Measurements from ENCODE around the gene KNDC1.

KNDC1 gene

GRCh38 chr10:133191651-133192050, 31.6 kb downstream of the KNDC1 start:
- no peak overlapping the region for H3K4ac ChIP-seq (ENCODE audit: low read length)
- H3K23ac ChIP-seq (ENCODE audit: low read depth, low read length, poor library complexity) = no peak overlapping the region
- H3K18ac ChIP-seq (ENCODE audit: low read length) = no peak overlapping the region
- no peak overlapping the region for H3K14ac ChIP-seq (ENCODE audit: low read length)
- no peak overlapping the region for H3K27ac ChIP-seq (replicated peaks; ENCODE audit: low read length)
- DNase-seq (ENCODE audit: low spot score) = no peak
- no peak overlapping the region for H2BK120ac ChIP-seq (ENCODE audit: low read depth, low read length)
- no CpG with 5 or more reads among the region's 4 CpGs for WGBS, 2 donors (ENCODE audit: extremely low coverage in 2 of 2, insufficient read length in 2 of 2, insufficient replicate concordance in 1 of 2)
- no peak overlapping the region for H4K91ac ChIP-seq (ENCODE audit: low read depth, low read length, poor library complexity)
- H4K8ac ChIP-seq (ENCODE audit: low read depth, low read length) = no peak overlapping the region
- H3K27me3 ChIP-seq (ENCODE audit: control insufficient read depth in 3 of 3, insufficient read depth in 3 of 3, low read depth in 1 of 3, low read length in 3 of 3) = peaks cover 0 to 8% (median 0%) of the 10 kb centered on the region in 3 experiments
- no peak overlapping the region for H3K4me3 ChIP-seq (ENCODE audit: low read length in 2 of 2)
- H3K4me1 ChIP-seq (ENCODE audit: control insufficient read depth in 2 of 2, insufficient read depth in 1 of 2, low read depth in 1 of 2, low read length in 2 of 2) = no peaks in the 10 kb centered on the region
- no peak overlapping the region for H2BK15ac ChIP-seq (ENCODE audit: low read length)
- no peak overlapping the region for H2BK5ac ChIP-seq (ENCODE audit: low read length)
- peaks cover 3 to 7% of the 10 kb centered on the region in 2 donors for H3K9me3 ChIP-seq (replicated peaks in 1 of 2; ENCODE audit: control insufficient read depth in 2 of 2, insufficient read depth in 1 of 2, low read depth in 1 of 2, low read length in 2 of 2)
- H3K79me1 ChIP-seq (ENCODE audit: low read depth, low read length) = peaks cover 6% of the 10 kb centered on the region
- peaks cover 0 to 2% of the 10 kb centered on the region in 2 donors for H3K36me3 ChIP-seq (replicated peaks in 1 of 2; ENCODE audit: control insufficient read depth in 2 of 2, insufficient read depth in 2 of 2, low read length in 2 of 2)
- no peak overlapping the region for H2AK5ac ChIP-seq (ENCODE audit: low read depth, low read length)
- no peak overlapping the region for H2BK12ac ChIP-seq (ENCODE audit: low read length)
- no peak overlapping the region for H2AFZ ChIP-seq (ENCODE audit: low read length)
- no peak overlapping the region for H3K9ac ChIP-seq (ENCODE audit: low read depth, low read length, poor library complexity)
- H3K4me2 ChIP-seq (ENCODE audit: insufficient read depth, low read length, poor library complexity, severe bottlenecking) = no peak overlapping the region

- Histone ChIP-seq H3K4ac (ENCODE audit: low read length) (no peak overlapping the region), H3K23ac (ENCODE audit: low read depth, low read length, poor library complexity) (no peak overlapping the region)
These were observed 34.1 kb downstream of the KNDC1 start for GRCh38 chr10:133194151-133194550.

DNA sequence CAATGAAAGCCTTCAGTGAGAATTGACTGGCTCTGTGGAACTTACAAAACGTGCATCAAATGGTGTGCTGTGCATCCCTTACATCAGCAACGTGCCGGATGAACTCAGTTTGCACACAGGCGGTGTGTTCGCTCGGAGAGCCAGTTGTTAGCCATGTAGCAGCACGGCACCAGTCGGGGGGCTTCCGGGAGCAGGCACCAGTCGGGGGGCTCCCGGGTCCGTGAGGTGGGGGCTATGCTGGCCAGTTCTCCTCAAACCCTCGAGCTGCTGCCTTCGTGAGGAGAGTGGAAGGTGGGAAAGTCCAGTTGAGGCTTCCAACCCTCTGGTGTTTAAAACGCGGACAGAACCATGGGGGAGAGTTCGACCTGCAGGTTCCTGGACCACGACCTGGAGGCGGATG, 35.1 kb downstream of the KNDC1 start:
- WGBS, 2 donors (ENCODE audit: extremely low coverage in 2 of 2, insufficient read length in 2 of 2, insufficient replicate concordance in 1 of 2) = no CpG with 5 or more reads among the region's 19 CpGs
- no peak for DNase-seq (ENCODE audit: low spot score)
- H3K23ac ChIP-seq (ENCODE audit: low read depth, low read length, poor library complexity) = no peak overlapping the region

More at GRCh38 chr10:133194151-133194550, 34.1 kb downstream of the KNDC1 start:
- Histone ChIP-seq H3K36me3 (replicated peaks in 1 of 2; ENCODE audit: control insufficient read depth in 2 of 2, insufficient read depth in 2 of 2, low read length in 2 of 2) (no peaks in the 10 kb centered on the region), H3K79me1 (ENCODE audit: low read depth, low read length) (peaks cover 1% of the 10 kb centered on the region), H3K9ac (ENCODE audit: low read depth, low read length, poor library complexity) (no peak overlapping the region), H3K27me3 (ENCODE audit: control insufficient read depth in 3 of 3, insufficient read depth in 3 of 3, low read depth in 1 of 3, low read length in 3 of 3) (peaks cover 0 to 8% (median 0%) of the 10 kb centered on the region in 3 experiments), H3K14ac (ENCODE audit: low read length) (no peak overlapping the region), H2BK12ac (ENCODE audit: low read length) (no peak overlapping the region), H3K4me3 (ENCODE audit: low read length in 2 of 2) (no peak overlapping the region), H3K4me2 (ENCODE audit: insufficient read depth, low read length, poor library complexity, severe bottlenecking) (no peak overlapping the region), H3K18ac (ENCODE audit: low read length) (no peak overlapping the region), H2BK15ac (ENCODE audit: low read length) (no peak overlapping the region), H2BK5ac (ENCODE audit: low read length) (no peak overlapping the region), H3K27ac (replicated peaks; ENCODE audit: low read length) (no peak overlapping the region), H4K8ac (ENCODE audit: low read depth, low read length) (no peak overlapping the region), H3K4me1 (ENCODE audit: control insufficient read depth in 2 of 2, insufficient read depth in 1 of 2, low read depth in 1 of 2, low read length in 2 of 2) (no peaks in the 10 kb centered on the region), H4K91ac (ENCODE audit: low read depth, low read length, poor library complexity) (no peak overlapping the region), H2AFZ (ENCODE audit: low read length) (no peak overlapping the region), H2AK5ac (ENCODE audit: low read depth, low read length) (no peak overlapping the region), H2BK120ac (ENCODE audit: low read depth, low read length) (no peak overlapping the region), H3K9me3 (replicated peaks in 1 of 2; ENCODE audit: control insufficient read depth in 2 of 2, insufficient read depth in 1 of 2, low read depth in 1 of 2, low read length in 2 of 2) (peaks cover 3% of the 10 kb centered on the region in 2 donors)
- DNase-seq (ENCODE audit: low spot score) = no peak
- WGBS, 2 donors (ENCODE audit: extremely low coverage in 2 of 2, insufficient read length in 2 of 2, insufficient replicate concordance in 1 of 2) = no CpG with 5 or more reads among the region's 4 CpGs

GRCh38 chr10:133195611-133196010, 35.6 kb downstream of the KNDC1 start:
- H3K4me1 ChIP-seq (ENCODE audit: control insufficient read depth in 2 of 2, insufficient read depth in 1 of 2, low read depth in 1 of 2, low read length in 2 of 2) = peaks cover 0 to 2% of the 10 kb centered on the region in 2 donors
- H2BK5ac ChIP-seq (ENCODE audit: low read length) = no peak overlapping the region
- no peak overlapping the region for H3K9ac ChIP-seq (ENCODE audit: low read depth, low read length, poor library complexity)
- H3K4me3 ChIP-seq (ENCODE audit: low read length in 2 of 2) = no peak overlapping the region
- peak overlapping the region; percentile 80 for H3K23ac ChIP-seq (ENCODE audit: low read depth, low read length, poor library complexity)
- peak overlapping the region; percentile 53 for H3K4ac ChIP-seq (ENCODE audit: low read length)
- no peak overlapping the region for H4K91ac ChIP-seq (ENCODE audit: low read depth, low read length, poor library complexity)
- H3K36me3 ChIP-seq (replicated peaks in 1 of 2; ENCODE audit: control insufficient read depth in 2 of 2, insufficient read depth in 2 of 2, low read length in 2 of 2) = no peaks in the 10 kb centered on the region
- H2AK5ac ChIP-seq (ENCODE audit: low read depth, low read length) = no peak overlapping the region
- no peak overlapping the region for H3K27ac ChIP-seq (replicated peaks; ENCODE audit: low read length)
- H3K79me1 ChIP-seq (ENCODE audit: low read depth, low read length) = peaks cover 2% of the 10 kb centered on the region
- no peak overlapping the region for H3K18ac ChIP-seq (ENCODE audit: low read length)
- peaks cover 0 to 8% (median 0%) of the 10 kb centered on the region in 3 experiments for H3K27me3 ChIP-seq (ENCODE audit: control insufficient read depth in 3 of 3, insufficient read depth in 3 of 3, low read depth in 1 of 3, low read length in 3 of 3)
- H4K8ac ChIP-seq (ENCODE audit: low read depth, low read length) = no peak overlapping the region
- no peak for DNase-seq (ENCODE audit: low spot score)
- no peak overlapping the region for H2AFZ ChIP-seq (ENCODE audit: low read length)
- peaks cover 3% of the 10 kb centered on the region in 2 donors for H3K9me3 ChIP-seq (replicated peaks in 1 of 2; ENCODE audit: control insufficient read depth in 2 of 2, insufficient read depth in 1 of 2, low read depth in 1 of 2, low read length in 2 of 2)
- no peak overlapping the region for H2BK12ac ChIP-seq (ENCODE audit: low read length)
- H3K14ac ChIP-seq (ENCODE audit: low read length) = peak overlapping the region; percentile 56
- no peak overlapping the region for H3K4me2 ChIP-seq (ENCODE audit: insufficient read depth, low read length, poor library complexity, severe bottlenecking)
- WGBS, 2 donors (ENCODE audit: extremely low coverage in 2 of 2, insufficient read length in 2 of 2, insufficient replicate concordance in 1 of 2) = no CpG with 5 or more reads among the region's 23 CpGs
- no peak overlapping the region for H2BK120ac ChIP-seq (ENCODE audit: low read depth, low read length)
- peak overlapping the region; percentile 49 for H2BK15ac ChIP-seq (ENCODE audit: low read length)

More for the DNA sequence above, 35.1 kb downstream of the KNDC1 start:
- Histone ChIP-seq H2BK12ac (ENCODE audit: low read length) (no peak overlapping the region), H3K9ac (ENCODE audit: low read depth, low read length, poor library complexity) (no peak overlapping the region), H3K14ac (ENCODE audit: low read length) (no peak overlapping the region), H2BK15ac (ENCODE audit: low read length) (no peak overlapping the region), H3K36me3 (replicated peaks in 1 of 2; ENCODE audit: control insufficient read depth in 2 of 2, insufficient read depth in 2 of 2, low read length in 2 of 2) (no peaks in the 10 kb centered on the region), H2BK120ac (ENCODE audit: low read depth, low read length) (no peak overlapping the region), H3K4ac (ENCODE audit: low read length) (no peak overlapping the region), H3K4me2 (ENCODE audit: insufficient read depth, low read length, poor library complexity, severe bottlenecking) (no peak overlapping the region), H2BK5ac (ENCODE audit: low read length) (no peak overlapping the region), H3K4me3 (ENCODE audit: low read length in 2 of 2) (no peak overlapping the region), H3K27ac (replicated peaks; ENCODE audit: low read length) (no peak overlapping the region), H4K91ac (ENCODE audit: low read depth, low read length, poor library complexity) (no peak overlapping the region), H3K27me3 (ENCODE audit: control insufficient read depth in 3 of 3, insufficient read depth in 3 of 3, low read depth in 1 of 3, low read length in 3 of 3) (peaks cover 0 to 8% (median 0%) of the 10 kb centered on the region in 3 experiments), H3K79me1 (ENCODE audit: low read depth, low read length) (peaks cover 2% of the 10 kb centered on the region), H2AK5ac (ENCODE audit: low read depth, low read length) (no peak overlapping the region), H3K4me1 (ENCODE audit: control insufficient read depth in 2 of 2, insufficient read depth in 1 of 2, low read depth in 1 of 2, low read length in 2 of 2) (peaks cover 0 to under 1% of the 10 kb centered on the region in 2 donors), H2AFZ (ENCODE audit: low read length) (no peak overlapping the region), H3K18ac (ENCODE audit: low read length) (no peak overlapping the region), H4K8ac (ENCODE audit: low read depth, low read length) (no peak overlapping the region), H3K9me3 (replicated peaks in 1 of 2; ENCODE audit: control insufficient read depth in 2 of 2, insufficient read depth in 1 of 2, low read depth in 1 of 2, low read length in 2 of 2) (peaks cover 3% of the 10 kb centered on the region in 2 donors)

Data from neuronal stem cell (in vitro differentiated cells).